Stimulated activated CD4-positive, alpha-beta T cell treated with anti-CD3 and anti-CD28 coated beads, TNF-alpha, amount 100 ng/mL, for 4 hours (primary cell): ENCODE measurements around the gene MYCBP2.

ENCODE experiments used
- DNase-seq, 3 experiments: peaks; one replicate each; pipeline ENCODE4 v3.0.0-alpha.2; 2020; ENCODE audit warnings: low read depth in 3 of 3

MYCBP2 gene

DNA sequence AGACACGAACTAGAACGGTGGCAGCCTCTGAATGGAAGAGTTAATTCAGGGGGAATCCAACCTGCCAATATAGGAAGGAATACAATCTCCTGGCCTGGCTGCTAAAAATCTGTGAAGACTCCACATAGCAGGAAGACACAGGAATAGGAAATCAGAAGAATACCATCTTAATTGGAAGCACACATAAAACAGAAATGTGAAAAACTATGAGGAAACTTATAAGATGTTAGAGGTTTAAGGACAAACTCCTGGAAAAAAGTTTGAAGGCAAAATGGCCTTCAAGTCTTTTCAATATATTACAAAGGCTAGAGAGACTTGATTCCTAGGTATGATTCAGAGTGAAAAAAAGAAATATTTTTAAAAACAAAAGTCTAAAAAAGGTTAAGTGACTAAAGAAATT, 221.8 kb downstream of the MYCBP2 start:
- DNase-seq, result no peak

DNA sequence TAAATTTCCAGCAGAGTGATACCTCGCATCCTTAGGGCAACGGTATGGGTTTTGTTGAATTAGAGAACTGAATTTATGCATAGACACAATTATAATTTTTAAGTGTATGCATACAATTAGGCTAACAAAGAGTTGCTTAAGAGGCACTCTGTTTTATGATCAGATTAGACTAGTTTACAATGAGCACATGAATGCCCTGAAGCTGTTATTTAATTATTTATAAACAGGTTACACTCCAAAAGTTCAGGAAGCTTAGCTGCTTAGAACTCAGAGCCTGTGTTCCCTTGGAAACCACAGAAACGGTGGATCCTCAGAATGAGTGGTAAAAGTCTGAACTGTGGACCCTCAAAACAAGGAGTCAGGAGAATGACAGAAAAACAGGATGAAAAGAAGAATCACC, 227.5 kb downstream of the MYCBP2 start:
- no peak for DNase-seq

- no peak for DNase-seq
Measured at GRCh38 chr13:77095288-77095687, 231.6 kb downstream of the MYCBP2 start.

DNA sequence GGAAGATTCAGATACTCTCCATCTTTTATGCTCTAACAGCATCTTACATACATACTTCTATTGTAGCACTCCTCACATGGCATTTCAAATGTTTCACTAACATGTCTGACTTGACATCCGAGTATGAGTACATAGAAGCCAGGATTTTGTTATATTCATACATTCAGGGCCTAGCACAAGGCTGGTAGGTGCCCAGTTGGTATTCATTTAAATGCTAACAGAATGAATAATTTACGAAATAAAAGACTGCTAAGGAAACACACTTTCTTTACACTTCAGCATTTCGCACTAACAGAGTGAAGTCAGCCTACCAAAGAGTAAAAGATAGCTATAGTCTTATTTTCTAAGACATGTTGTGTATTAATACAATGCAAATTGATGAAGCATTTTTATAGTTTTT, 232.1 kb downstream of the MYCBP2 start:
- DNase-seq, result no peak

GRCh38 chr13:77093735-77094134, 233.2 kb downstream of the MYCBP2 start:
- no peak for DNase-seq

DNA sequence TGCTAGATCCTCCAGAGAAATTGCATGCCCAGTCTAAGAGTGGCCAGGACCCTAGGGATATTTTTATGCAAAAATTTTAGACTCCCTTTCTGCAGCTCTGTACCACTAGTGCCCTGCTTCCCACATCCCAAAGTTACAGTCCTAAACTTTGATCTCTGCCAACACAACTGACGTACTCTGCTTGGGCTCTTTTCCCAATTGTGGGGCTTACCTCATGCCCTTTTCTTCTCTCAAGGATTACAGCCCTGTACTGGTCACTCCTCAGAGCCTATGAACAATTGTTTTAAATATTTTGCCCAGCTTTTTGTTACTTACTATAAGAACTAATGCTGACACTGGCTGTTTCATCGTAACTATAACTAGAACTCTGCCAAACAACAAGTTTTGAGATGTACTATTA, 242.1 kb downstream of the MYCBP2 start:
- no peak for DNase-seq

GRCh38 chr13:77079902-77080413, 246.9 kb downstream of the MYCBP2 start:
- no peak for DNase-seq

DNA sequence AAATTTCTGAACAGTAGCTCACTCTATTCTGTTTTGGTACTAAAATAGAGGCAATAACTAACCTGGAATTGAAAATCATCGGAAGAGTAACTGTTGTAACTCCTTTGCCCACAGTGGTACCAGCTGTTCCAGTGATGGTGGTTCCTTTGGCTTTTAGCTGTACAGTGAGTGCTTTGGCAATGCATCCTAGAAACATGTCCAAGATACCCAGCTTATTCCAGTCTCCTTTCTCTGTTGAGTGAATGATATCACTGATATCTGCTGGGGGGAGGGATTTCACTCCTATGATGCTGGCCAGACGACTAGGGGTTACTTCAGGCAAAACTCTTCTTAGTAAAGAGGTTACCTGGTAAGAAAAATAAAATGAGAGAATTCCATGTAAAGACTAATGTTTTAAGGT, 259.4 kb downstream of the MYCBP2 start:
- no peak for DNase-seq

- DNase-seq, result no peak
Measured at GRCh38 chr13:77065461-77066147, 261.3 kb downstream of the MYCBP2 start.

GRCh38 chr13:77062097-77062496, 264.8 kb downstream of the MYCBP2 start:
- no peak for DNase-seq

- no peak for DNase-seq
Measured at GRCh38 chr13:77061362-77061761, 265.5 kb downstream of the MYCBP2 start.

GRCh38 chr13:77056886-77057285, 270.0 kb downstream of the MYCBP2 start:
- DNase-seq, result no peak

DNA sequence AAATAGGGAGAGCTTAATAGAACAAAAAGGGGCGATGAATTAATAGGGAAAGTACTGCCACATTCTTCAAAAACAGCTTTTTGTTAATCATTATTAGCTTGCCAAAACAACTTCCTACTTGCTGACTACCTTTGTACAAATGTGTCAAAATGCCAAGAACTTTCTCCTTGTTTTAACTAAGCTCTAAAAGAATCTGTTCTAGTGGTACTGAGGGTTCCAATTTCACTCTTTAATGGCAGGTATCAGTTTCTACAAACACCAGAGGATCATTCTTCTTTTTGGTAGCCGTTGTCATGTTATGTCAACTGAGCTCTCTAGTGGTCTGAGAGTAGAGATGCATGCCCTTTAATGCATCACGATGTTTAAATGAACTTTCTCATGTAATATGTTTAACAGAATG, 270.5 kb downstream of the MYCBP2 start:
- DNase-seq, result no peak

- DNase-seq, result no peak
Measured at GRCh38 chr13:77055158-77055557, 271.7 kb downstream of the MYCBP2 start.

- DNase-seq, result no peak
Measured at GRCh38 chr13:77053192-77053591, 273.7 kb downstream of the MYCBP2 start.

DNA sequence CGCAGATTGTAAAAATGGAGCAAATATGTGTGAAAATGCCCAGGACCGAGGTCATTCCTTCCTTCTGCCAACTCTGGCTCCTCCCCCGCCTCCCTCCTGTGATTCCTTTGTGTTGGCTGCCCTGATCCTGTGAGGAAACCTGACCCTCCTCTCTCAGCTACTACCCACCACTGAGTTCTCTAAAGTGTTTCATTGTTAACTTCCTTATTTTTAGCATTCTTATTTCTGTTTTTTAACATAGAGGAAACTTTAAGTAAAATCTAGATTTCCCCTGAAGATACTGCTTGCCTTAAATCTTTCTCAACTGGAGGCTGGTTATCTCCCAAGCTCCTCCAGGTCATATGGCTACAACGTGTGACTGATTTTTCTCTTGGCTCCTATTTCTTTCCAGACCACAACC, 278.2 kb downstream of the MYCBP2 start:
- no peak for DNase-seq

GRCh38 chr13:77047649-77048343, 279.1 kb downstream of the MYCBP2 start:
- no peak for DNase-seq

DNA sequence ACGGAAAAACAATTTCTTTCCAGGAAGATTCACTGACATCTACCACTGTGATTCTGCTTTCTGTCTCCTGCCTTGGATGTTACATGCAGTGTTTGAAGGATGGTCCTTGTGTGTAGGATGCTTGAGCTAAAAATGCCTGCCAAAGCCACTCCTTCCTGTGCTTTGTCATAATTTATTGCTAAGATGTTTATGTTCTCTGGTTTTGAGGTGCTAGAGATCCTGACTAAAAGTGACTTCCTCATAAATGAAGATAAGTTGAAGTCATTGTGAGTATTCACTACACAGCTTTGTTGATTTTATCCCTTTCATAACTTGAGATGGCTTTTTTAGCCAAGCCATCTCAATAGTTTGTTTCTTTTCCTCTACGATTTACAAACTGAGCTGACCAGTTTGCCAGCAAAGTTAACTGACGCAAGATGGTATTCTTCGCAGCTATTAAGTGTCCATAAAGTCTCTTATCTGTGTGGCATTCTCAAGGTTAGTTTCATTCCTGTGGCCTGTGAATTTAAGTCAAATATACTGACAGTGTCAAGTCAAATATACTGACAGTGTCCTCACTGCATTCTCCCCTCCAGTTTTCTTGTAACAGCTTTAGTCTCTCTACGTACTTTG, 284.2 kb downstream of the MYCBP2 start:
- no peak for DNase-seq

DNA sequence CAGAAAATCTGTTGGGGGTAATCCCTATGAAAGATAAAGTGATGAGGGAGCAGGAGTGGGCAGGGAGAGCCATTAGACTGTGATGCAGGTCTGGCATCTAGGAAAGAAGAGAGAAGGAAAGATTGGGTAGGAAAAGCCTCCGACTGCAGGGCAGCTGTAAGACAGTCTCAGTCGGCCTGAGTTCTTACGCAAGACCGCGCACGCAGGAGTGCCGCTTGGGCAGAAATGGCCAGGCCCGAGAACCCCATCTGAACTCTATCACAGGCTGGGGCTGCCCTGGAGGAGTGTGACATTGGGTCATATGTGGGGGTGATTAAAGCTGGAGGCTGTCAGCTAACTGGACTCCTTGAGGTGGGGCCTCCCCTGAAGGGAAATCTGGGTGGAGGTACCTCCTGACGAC, 286.1 kb downstream of the MYCBP2 start:
- DNase-seq, result no peak

DNA sequence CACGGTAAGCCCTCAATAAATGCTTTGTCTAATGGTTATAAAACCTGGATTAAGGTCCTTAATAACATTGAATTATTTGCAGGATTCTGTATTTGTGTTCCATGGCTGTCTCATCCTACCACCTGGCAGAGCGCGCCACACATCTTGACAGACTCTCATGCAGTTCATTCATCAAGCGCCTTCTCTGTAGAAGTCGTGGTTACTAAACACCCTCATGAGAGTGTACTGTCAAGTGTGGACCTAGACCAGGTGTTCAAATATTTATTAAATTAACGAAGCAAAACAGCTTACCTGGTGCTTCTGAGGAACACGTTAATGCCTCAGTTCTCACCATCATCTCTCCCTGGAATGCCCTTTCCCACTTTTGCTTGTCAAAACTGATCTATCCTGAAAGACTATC, 286.8 kb downstream of the MYCBP2 start:
- DNase-seq, result no peak

DNA sequence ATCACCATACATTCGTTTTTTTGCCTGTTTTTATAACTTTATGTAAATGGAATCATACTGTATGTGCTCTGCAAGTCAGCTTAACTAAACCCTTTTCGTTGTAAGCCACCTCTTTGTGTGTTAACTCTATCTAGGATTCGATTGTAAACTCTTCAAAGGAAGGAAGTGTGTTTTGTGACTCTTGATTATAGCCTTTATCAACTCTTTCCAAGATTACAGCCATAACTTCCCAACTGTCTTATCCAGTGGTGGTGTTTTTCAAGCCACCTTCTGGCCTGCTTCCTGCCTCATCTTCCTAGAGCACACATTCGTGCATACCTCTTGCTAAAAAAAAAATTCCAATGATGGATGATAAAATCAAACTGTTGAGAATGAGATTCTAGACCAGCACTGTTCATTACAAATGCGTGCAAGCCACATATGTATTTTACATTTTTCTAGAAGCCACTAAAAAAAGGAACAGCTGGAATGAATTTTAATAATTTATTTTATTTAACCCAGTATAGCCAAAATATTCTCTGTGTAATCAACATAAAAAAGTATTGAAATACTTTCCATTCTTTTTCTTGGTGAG, 287.9 kb downstream of the MYCBP2 start:
- no peak for DNase-seq

- no peak for DNase-seq
Measured at GRCh38 chr13:77036279-77036678, 290.6 kb downstream of the MYCBP2 start.

GRCh38 chr13:77034881-77035280, 292.0 kb downstream of the MYCBP2 start:
- DNase-seq, result no peak
